ENCODE measurements around the gene RHBDD1.

RHBDD1 gene

GRCh38 chr2:226799976-226800940 is 35.6 kb upstream of the RHBDD1 start:
- FAIRE-seq (no peak), DNase-seq (ENCODE audit: insufficient read length, low spot score) (no peak)
- TF ChIP-seq CTCF (IDR thresholded peaks at IDR 0.05; ENCODE audit: insufficient read depth, missing control alignments) = no peak

- FAIRE-seq = no peak
- no peak for TF ChIP-seq CTCF (IDR thresholded peaks at IDR 0.05; ENCODE audit: insufficient read depth, missing control alignments)
- peak; percentile 76 for DNase-seq (ENCODE audit: insufficient read length, low spot score)
Observed at GRCh38 chr2:226800941-226801784, 34.7 kb upstream of the RHBDD1 start.

GRCh38 chr2:226802573-226802972 is 33.3 kb upstream of the RHBDD1 start:
- FAIRE-seq = peak; percentile 98
- no peak for DNase-seq (ENCODE audit: insufficient read length, low spot score)
- peak; percentile 91 for TF ChIP-seq CTCF (IDR thresholded peaks at IDR 0.05; ENCODE audit: insufficient read depth, missing control alignments)

- FAIRE-seq (peak; percentile 72), DNase-seq (ENCODE audit: insufficient read length, low spot score) (no peak)
- no peak for TF ChIP-seq CTCF (IDR thresholded peaks at IDR 0.05; ENCODE audit: insufficient read depth, missing control alignments)
Observed at GRCh38 chr2:226803410-226803809, 32.4 kb upstream of the RHBDD1 start.

GRCh38 chr2:226813148-226813701 is 22.6 kb upstream of the RHBDD1 start:
- DNase-seq (ENCODE audit: insufficient read length, low spot score) (no peak), FAIRE-seq (peak; percentile 44)
- peak; percentile 49 for TF ChIP-seq CTCF (IDR thresholded peaks at IDR 0.05; ENCODE audit: insufficient read depth, missing control alignments)

GRCh38 chr2:226818930-226819329 is 16.9 kb upstream of the RHBDD1 start:
- DNase-seq (ENCODE audit: insufficient read length, low spot score) = no peak
- TF ChIP-seq CTCF (IDR thresholded peaks at IDR 0.05; ENCODE audit: insufficient read depth, missing control alignments) = no peak

More at GRCh38 chr2:226818930-226819329, 16.9 kb upstream of the RHBDD1 start:
- no peak for FAIRE-seq
